Measurements from ENCODE around the gene ANKFN1.

- TF ChIP-seq CTCF (IDR thresholded peaks at IDR 0.05) (no peak), EZH2 (IDR thresholded peaks at IDR 0.05) (no peak)
Measured at GRCh38 chr17:56316604-56317003, 163.3 kb downstream of the ANKFN1 start.
